ENCODE measurements around the gene TBATA. TPM values are rescaled to one million over a fixed set of nuclear protein-coding genes. Genes with fewer than 3 reads are reported as not detected.

The TBATA gene
- polyA plus RNA-seq, 1 experiment, result not detected

DNA sequence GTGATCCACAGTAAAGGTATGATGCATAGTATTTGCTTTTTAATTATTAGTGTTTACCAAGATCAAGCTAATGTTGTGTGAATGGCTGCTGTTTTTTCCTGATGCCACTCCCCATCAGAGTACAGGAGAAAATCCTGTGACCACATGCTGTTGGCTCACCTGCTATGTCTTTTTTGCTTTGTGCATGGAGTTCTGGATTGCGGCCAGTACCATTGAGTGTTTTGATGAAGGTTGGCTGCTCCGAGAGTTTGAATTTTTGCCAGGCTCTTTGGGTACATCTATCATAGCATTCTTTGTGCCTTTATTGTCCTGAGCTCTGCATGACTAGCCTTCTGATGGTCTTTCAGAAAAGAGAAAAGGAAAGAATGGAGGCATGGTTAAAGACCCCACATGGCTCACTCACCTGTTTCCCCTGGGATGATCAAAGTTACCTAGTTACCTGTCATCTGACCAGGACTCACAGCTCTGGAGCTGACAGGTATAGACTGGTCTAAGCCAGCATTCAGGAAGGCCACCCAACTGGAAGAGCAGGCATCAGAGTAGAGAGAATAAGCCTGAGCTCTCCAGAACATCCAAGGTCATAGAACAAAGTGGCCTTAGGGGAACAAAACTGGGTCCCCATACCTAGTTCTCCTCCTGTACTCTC, 18.7 kb upstream of the TBATA start:
- Histone ChIP-seq H3K36me3 (ENCODE audit: control insufficient read depth, insufficient read depth, low read length) (no peaks in the 10 kb centered on the region), H3K27me3 (ENCODE audit: control insufficient read depth, insufficient read depth, low read length) (peaks cover 5% of the 10 kb centered on the region; the same call in 1 of the 2 replicates), H3K4me3 (ENCODE audit: low read depth, low read length) (no peak overlapping the region)
- ChIA-PET POLR2A (interaction anchor here (0.6 kb wide), 1 partner anchor 965 kb away, joined by 3 read pairs; no protein-coding TSS in a partner anchor), CTCF (interaction anchor here (1.0 to 1.2 kb wide), 2 partner anchors 10 to 13 kb away, joined by 3 to 4 read pairs; no protein-coding TSS in a partner anchor)
- TF ChIP-seq, protein P1, sequence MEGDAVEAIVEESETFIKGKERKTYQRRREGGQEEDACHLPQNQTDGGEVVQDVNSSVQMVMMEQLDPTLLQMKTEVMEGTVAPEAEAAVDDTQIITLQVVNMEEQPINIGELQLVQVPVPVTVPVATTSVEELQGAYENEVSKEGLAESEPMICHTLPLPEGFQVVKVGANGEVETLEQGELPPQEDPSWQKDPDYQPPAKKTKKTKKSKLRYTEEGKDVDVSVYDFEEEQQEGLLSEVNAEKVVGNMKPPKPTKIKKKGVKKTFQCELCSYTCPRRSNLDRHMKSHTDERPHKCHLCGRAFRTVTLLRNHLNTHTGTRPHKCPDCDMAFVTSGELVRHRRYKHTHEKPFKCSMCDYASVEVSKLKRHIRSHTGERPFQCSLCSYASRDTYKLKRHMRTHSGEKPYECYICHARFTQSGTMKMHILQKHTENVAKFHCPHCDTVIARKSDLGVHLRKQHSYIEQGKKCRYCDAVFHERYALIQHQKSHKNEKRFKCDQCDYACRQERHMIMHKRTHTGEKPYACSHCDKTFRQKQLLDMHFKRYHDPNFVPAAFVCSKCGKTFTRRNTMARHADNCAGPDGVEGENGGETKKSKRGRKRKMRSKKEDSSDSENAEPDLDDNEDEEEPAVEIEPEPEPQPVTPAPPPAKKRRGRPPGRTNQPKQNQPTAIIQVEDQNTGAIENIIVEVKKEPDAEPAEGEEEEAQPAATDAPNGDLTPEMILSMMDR (IDR thresholded peaks at IDR 0.05; ENCODE audit: insufficient read depth, low read depth, low read length), result no peak
- DNase-seq (ENCODE audit: low read depth), result no peak

DNA sequence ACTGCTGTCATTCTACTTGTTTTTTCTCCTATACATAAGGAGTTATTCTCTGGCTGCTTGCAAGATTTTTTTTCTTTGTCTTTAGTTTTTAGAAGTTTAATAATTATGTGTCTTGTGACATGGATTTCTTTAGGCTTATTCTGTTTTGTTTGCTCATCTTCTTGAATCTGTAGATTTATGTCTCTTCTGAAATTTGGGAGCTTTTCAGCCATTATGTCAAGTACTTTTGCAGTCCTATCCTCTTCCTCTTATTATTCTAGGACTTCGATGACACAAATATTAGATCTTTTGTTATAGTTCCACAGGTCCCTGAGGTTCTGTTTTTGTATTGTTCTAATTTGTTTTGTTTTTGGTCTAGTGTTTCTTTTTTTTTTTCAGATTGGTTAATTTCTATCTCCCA, 16.7 kb upstream of the TBATA start:
- ChIA-PET CTCF (no interaction called here), POLR2A (no interaction called here)
- peaks cover 7% of the 10 kb centered on the region for H3K27me3 ChIP-seq (ENCODE audit: control insufficient read depth, insufficient read depth, low read length)
- DNase-seq (ENCODE audit: low read depth), result no peak
- H3K36me3 ChIP-seq (ENCODE audit: control insufficient read depth, insufficient read depth, low read length), result no peaks in the 10 kb centered on the region
- H3K4me3 ChIP-seq (ENCODE audit: low read depth, low read length), result no peak overlapping the region
- TF ChIP-seq, protein P1 (IDR thresholded peaks at IDR 0.05; ENCODE audit: insufficient read depth, low read depth, low read length), result no peak

DNA sequence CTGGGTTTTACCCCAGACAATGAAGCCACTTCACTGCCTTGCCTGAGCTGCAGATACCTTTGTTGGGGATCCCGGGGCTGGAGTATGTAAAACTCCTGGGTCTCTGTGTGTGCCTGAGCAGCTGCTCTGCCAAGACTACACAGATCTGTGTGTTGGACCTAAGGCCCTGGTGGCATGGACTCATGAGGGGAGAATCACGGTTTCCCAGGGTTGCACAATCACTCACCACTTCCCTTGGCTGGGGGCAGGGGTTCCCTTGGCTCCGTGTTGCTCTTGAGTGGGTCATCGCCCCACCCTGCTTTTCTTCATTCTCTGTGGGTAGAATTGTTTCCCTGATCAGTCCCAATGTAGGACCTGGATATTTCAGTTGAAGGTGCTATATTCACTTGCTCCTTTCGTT, 13.9 kb upstream of the TBATA start:
- no peak for DNase-seq (ENCODE audit: low read depth)
- no peaks in the 10 kb centered on the region for H3K36me3 ChIP-seq (ENCODE audit: control insufficient read depth, insufficient read depth, low read length)
- TF ChIP-seq, protein P1 (IDR thresholded peaks at IDR 0.05; ENCODE audit: insufficient read depth, low read depth, low read length), result no peak
- ChIA-PET POLR2A (no interaction called here), CTCF (no interaction called here)
- H3K4me3 ChIP-seq (ENCODE audit: low read depth, low read length), result no peak overlapping the region
- peaks cover 11% of the 10 kb centered on the region for H3K27me3 ChIP-seq (ENCODE audit: control insufficient read depth, insufficient read depth, low read length)

DNA sequence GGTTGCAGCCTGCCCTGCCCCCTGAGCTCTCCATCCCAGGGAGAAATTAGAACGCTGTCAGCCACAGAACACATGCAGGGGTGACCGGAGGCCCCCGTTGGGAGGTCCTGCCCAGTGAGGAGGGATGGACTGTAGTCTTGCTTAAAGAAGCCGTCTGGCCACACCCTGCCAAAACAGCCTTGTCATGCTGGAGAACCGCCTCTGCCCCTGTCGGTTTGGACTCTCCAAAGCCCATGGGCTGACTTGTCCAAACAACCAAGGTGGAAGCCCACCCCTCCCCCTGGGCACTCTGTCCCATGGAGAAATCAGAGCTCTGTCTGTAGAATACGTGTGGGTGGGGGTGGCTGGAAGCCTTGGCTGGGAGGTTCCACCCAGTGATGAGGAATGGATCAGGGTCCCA, 12.7 kb upstream of the TBATA start:
- DNase-seq (ENCODE audit: low read depth), result no peak
- CTCF ChIA-PET, result no interaction called here
- Histone ChIP-seq H3K4me3 (ENCODE audit: low read depth, low read length) (no peak overlapping the region), H3K27me3 (ENCODE audit: control insufficient read depth, insufficient read depth, low read length) (peaks cover 11% of the 10 kb centered on the region), H3K36me3 (ENCODE audit: control insufficient read depth, insufficient read depth, low read length) (no peaks in the 10 kb centered on the region)
- TF ChIP-seq, protein P1 (IDR thresholded peaks at IDR 0.05; ENCODE audit: insufficient read depth, low read depth, low read length), result no peak
- POLR2A ChIA-PET, result no interaction called here

DNA sequence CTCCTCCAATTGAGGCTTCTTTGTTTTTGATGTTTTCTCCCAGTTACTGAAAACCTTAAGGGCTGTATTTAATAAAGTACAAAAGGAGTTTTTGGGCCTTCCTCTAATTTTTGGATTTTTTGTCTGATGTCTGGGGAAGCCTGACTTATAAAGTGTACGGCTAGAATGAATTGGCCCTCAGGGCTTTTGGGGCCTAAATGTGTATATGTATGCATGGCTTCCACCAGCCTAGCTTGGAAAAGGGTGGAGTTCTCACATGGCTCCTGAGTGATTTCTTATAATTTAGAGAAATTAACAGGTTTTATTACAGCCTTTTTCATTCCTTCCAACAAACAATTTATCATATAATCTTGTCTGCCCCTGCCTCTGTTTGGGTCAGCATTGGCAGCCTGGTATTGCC, 10.4 kb upstream of the TBATA start:
- POLR2A ChIA-PET, result no interaction called here
- DNase-seq (ENCODE audit: low read depth), result no peak
- CTCF ChIA-PET, result no interaction called here
- no peak overlapping the region for H3K4me3 ChIP-seq (ENCODE audit: low read depth, low read length)
- TF ChIP-seq, protein P1 (IDR thresholded peaks at IDR 0.05; ENCODE audit: insufficient read depth, low read depth, low read length), result no peak
- H3K27me3 ChIP-seq (ENCODE audit: control insufficient read depth, insufficient read depth, low read length), result peaks cover 16% of the 10 kb centered on the region
- no peaks in the 10 kb centered on the region for H3K36me3 ChIP-seq (ENCODE audit: control insufficient read depth, insufficient read depth, low read length)

Measured in BJ (cell line).